GM19328 (cell line): ENCODE measurements around the gene SPINK2.

Experiments
- ATAC-seq: cut with Tn5 transposase; IDR thresholded peaks from one replicate; pipeline ENCODE4 v1.9.1; 2021; ENCODE audit warnings: mild to moderate bottlenecking, moderate library complexity; ENCODE audit not compliant: unreplicated experiment

SPINK2 gene

GRCh38 chr4:56799824-56800756 is 21.4 kb downstream of the SPINK2 start:
- ATAC-seq: peak; percentile 81

DNA sequence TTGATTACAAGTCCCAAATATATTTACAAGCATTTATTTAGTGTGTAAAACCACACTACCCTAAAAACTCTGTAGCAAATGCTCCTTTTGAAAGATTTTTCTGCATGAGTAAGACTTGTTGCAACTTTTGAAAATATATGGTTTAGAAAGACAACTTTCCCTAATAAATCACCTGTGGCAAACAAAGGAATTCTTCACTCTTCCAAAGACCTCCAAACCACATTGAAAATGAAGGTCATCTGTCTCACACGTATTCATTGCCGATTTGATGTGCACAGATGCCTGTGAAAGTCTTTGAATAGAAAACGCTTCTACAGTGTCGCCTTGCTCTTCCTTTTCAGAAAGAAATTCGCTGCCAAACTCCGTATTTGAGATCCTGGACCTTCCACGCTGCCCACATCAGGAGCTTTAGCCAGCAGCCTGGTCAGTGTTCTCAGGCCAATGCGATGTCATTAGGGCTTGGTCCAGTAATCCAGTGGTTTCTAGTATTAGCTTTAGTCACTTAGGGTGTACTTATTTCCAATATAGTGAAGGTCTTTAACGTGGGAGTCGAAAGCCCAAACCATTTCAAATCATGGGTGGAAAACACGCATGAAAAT is 22.2 kb downstream of the SPINK2 start:
- ATAC-seq: no peak

DNA sequence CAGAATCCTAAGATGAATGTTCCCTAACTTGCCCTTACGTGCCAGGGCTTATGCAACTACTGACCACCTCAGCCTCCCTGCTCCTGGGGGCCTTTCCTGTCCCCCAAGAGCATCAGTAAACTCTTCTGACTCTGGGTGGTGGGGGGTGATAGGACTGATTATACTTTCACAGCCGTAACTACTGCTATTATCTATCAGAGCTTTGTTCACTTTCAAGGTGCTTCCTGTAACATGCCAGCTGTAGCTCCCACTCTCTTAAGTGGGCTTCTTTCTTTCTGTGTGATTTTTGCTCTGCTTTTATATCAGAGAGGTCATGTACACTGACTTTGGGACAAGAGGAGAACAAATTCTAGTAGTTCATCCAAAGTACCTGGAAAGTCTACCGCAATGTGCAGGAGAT is 25.3 kb downstream of the SPINK2 start:
- no peak for ATAC-seq

DNA sequence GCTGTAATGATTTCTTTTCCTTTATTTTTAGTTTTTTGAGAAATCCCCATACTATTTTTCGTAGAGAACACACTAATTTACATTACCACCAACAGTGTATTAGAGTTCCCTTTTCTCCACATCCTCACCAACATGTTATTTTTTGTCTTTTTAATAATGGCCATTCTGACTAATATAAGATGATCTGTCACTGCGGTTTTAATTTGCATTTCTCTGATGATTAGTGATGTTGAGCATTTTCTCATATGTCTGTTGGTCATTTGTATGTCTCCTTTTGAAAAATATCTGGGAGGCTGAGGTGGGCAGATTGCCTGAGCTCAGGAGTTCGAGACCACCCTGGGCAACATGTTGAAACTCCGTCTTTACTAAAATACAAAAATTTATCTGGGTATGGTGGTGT is 30.2 kb downstream of the SPINK2 start:
- peak; percentile 72 for ATAC-seq

- no peak for ATAC-seq
Observed at GRCh38 chr4:56790691-56791091, 30.8 kb downstream of the SPINK2 start.

DNA sequence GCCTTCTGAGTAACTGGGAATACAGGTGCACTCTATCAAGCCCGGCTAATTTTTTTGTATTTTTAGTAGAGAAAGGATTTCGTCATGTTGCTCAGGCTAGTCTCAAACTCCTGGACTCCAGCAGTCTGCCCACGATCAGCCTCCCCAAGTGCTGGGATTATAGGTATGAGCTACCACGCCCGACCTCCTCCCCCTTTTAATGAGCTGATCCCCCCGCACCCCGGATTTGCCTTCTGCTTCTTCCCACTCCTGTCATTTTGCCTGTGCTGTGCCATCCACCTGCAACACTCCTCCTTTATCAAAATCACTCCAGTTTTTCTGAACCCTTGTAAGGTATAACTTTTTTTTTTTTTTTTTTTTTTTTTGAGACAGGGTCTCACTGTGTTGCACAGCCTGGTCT is 33.4 kb downstream of the SPINK2 start:
- ATAC-seq: no peak

- no peak for ATAC-seq
Observed at GRCh38 chr4:56787380-56787779, 34.1 kb downstream of the SPINK2 start.

GRCh38 chr4:56786955-56787354 is 34.5 kb downstream of the SPINK2 start:
- no peak for ATAC-seq

DNA sequence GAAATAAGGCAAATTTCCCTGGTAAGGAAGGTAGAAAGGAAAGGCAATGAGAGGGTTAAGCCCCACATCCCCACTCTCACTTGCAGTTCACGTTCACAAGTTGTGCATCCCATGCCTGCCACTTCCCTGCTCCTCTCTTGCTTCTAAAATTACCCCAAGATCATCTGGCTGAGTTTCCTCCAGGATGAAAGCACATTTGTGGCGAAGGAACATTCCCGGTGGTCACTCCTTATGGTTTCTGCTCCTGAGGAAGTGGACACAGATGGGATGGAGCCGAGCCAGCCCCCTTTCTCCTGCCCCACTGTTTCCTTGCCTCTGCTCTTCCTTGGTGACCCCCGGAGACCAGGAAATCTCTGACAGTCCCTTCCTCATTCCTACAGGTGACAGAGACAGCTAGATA is 37.5 kb downstream of the SPINK2 start:
- no peak for ATAC-seq

- ATAC-seq: no peak
Observed at GRCh38 chr4:56782019-56782418, 39.5 kb downstream of the SPINK2 start.

- ATAC-seq: no peak
Observed at GRCh38 chr4:56773346-56773745, 48.2 kb downstream of the SPINK2 start.

- ATAC-seq: no peak
Observed at GRCh38 chr4:56772134-56772533, 49.4 kb downstream of the SPINK2 start.

DNA sequence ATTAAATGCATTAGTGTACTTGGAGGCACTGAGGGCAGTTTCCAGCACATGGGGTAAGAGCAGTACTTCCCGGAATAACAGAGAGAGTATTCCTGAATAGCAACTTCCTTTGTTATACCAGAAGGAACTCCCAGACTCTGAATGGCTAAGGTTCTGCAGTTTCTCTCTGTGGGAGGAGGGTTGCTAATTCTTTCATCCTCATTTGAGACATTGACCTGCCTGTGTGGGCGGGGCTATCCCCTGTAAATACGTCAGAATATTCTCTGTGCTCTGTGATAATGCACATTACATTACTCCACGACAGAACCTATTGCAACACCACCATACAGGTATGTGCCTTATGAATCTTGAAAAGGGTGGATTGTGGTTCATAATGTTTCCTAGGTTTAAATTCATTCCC is 52.7 kb downstream of the SPINK2 start:
- no peak for ATAC-seq

DNA sequence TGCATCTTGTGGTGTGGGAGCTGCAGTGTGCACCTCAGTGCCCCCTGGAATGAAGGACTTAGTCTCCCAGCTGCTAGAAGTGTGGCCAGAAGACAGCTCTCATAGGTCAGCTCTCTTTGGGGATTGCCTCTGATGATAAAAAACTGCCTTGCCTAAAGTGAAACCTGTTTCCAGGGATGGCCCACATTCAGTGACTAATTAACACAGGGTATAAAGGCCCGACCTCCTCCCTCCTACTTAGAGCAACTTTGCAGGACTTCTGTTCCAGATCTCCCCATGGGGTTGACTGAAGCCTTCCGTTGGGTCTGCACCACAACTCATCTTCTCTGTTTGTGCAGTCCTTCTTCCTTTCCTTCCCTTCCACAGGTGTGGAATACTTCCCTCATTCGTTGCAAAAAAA is 53.2 kb downstream of the SPINK2 start:
- no peak for ATAC-seq

DNA sequence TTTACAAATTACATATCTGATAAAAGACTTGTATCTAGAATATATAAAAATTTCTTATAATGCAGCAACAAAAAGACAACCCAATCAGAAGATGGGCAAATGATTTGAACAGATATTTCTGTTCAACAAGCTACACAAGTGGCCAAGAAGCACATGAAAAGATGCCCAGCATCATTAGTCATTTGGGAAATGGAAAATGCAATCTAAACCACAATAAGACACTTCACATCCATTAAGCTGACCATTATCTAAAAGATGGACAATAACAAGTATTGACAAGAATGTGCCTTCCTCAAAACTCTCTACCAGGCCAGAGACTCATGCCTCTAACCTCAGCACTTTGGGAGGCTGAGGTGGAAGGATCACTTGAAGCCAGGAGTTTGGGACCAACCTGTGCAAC is 53.9 kb downstream of the SPINK2 start:
- ATAC-seq: no peak

GRCh38 chr4:56764775-56765174 is 56.7 kb downstream of the SPINK2 start:
- no peak for ATAC-seq

DNA sequence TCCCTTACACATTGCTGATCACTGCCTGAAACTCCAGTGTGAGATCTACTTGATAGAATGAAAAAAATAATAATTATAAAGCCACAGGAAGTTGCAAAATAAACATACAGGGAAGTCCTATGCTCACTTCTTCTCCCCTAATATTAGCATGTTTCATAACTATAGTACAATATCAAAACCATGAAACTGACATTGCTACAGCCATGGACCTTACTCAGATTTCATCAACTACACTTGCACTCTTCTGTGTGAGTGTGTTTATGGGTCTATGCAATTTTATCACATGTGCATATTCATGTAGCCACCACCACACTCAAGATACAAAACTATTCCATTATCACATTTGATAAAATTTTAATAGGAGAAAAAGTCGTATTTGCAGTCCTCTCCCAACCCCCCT is 57.3 kb downstream of the SPINK2 start:
- no peak for ATAC-seq

DNA sequence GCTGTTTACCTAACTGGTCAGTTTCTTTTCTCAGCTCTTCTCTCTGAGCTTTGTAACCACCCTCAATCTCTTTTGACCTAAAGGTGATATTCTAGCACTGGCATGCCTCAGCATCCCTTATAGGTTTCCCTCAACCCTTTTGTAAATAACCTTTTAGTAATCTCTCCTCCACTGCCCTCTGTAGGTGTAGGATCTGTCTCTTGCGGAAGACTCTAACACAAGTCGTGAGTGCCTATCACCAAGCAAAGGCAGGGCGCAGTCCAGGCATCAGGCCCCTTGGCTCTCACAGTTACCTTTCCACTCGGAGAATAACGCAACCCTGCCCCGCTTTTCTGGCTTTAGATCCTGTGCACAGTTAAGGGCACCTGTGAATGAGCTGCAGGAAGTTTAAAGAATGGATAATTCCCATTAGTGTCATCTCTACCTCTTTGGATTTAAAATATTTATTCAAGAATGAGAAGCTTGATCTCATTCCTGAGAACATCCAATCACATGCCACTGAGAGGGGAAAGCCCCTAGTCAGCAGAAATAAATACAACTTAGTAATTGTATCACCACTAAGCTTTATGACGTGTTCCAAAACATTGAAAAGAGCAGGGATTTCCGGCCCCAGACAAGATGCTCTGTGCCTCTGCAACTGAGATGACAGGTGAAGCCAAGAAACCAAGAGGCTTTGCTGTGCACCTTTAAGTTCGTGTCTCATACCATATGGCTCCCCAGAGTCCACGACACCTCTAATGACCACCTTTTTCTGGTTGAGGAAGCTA is 58.8 kb downstream of the SPINK2 start:
- no peak for ATAC-seq

GRCh38 chr4:56760183-56760582 is 61.3 kb downstream of the SPINK2 start:
- no peak for ATAC-seq
